GM18519 (cell line): ENCODE results near the gene PLEKHH2.
"Not testable (repeated sequence)": the region's sequence is repeated elsewhere in the genome, so short reads cannot be mapped to it uniquely, and the experiment has no call there.

Experiments used
- ATAC-seq: cut with Tn5 transposase; IDR thresholded peaks from one replicate; pipeline ENCODE4 v1.9.1; 2021; ENCODE audit warnings: mild to moderate bottlenecking, moderate library complexity; ENCODE audit not compliant: unreplicated experiment, low FRiP score

The PLEKHH2 gene

GRCh38 chr2:43715300-43716098 is 78.4 kb downstream of the PLEKHH2 start:
- no peak for ATAC-seq

- ATAC-seq, result no peak
Observed at GRCh38 chr2:43717322-43717721, 80.3 kb downstream of the PLEKHH2 start.

GRCh38 chr2:43718530-43719124 is 81.6 kb downstream of the PLEKHH2 start:
- no peak for ATAC-seq

- no peak for ATAC-seq
Observed at GRCh38 chr2:43724728-43725526, 87.9 kb downstream of the PLEKHH2 start.

- no peak for ATAC-seq
Observed at GRCh38 chr2:43725711-43726246, 88.7 kb downstream of the PLEKHH2 start.

DNA sequence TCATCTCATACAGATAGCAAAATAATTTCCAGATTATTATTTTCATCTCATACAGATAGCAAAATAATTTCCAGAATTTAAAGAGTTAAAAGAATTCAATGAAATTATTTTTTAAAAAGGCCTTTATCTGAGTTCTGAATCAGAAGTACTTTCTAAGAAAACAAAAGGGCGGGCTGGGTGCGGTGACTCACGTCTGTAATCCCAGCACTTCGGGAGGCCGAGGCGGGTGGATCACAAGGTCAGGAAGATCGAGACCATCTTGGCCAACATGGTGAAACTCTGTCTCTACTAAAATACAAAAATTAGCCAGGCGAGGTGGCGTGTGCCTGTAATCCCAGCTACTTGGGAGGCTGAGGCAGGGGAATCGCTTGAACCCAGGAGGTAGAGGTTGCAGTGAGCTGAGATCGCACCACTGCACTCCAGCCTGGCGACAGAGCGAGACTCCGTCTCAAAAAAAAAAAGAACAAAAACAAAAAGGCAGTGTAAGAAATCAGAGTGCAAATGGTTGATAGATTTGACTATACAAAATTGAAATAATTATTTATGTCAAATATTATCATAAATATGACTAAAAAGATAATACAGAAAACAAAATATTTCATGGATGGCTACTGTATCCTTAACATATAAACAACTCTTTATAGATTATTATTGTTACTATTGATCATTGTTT is 90.0 kb downstream of the PLEKHH2 start:
- ATAC-seq, result not testable (repeated sequence)

- no peak for ATAC-seq
Observed at GRCh38 chr2:43727634-43728014, 90.6 kb downstream of the PLEKHH2 start.

DNA sequence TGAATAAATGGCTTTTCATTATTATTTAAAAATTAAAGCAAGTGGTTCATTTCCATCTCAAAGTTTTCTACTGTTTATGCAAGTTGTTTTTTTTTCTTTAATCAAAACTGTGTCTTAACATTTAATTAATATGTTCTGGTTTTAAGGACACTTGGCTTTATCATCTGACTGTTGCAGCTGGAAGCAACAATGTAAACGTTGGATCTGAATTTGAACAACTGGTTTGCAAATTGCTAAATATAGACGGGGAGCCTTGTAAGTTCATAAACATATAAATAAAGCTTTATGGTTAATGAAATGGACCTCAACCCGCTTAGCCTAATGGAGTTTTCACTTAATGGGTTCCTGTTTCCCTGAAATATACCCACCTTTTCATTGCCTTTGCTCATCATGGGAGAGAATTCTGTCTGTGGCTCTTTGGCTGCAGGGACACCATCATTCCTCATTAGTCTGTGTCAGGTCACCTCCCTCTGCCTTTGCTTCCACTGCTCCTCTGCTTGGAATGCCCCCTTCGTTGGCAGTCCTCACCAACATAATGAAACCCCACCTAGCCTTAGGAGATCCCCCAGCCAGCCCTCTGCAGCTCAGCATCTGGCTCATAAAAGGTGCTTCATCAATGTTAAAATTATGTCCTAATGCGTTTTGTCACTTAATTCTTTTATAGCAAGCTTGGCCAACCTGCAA is 92.6 kb downstream of the PLEKHH2 start:
- ATAC-seq, result no peak

- no peak for ATAC-seq
Observed at GRCh38 chr2:43731211-43731610, 94.2 kb downstream of the PLEKHH2 start.

DNA sequence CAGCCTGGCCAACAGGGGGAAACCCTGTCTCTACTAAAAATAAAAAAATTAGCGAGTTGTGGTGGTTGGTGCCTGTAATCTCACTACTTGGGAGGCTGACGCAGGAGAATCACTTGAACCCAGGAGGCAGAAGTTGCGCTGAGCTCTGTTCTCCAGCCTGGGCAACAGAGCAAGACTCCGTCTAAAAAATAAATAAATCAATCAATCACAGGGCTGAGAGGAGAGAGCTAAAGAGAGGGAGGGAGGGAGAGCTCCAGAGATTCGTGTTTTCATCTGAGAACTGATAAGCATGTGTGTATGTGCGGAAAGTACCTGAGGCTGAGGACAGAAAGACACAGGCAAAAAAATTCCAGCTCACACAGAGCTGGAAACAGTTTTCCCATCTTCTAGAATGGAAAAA is 99.6 kb downstream of the PLEKHH2 start:
- ATAC-seq, result no peak

DNA sequence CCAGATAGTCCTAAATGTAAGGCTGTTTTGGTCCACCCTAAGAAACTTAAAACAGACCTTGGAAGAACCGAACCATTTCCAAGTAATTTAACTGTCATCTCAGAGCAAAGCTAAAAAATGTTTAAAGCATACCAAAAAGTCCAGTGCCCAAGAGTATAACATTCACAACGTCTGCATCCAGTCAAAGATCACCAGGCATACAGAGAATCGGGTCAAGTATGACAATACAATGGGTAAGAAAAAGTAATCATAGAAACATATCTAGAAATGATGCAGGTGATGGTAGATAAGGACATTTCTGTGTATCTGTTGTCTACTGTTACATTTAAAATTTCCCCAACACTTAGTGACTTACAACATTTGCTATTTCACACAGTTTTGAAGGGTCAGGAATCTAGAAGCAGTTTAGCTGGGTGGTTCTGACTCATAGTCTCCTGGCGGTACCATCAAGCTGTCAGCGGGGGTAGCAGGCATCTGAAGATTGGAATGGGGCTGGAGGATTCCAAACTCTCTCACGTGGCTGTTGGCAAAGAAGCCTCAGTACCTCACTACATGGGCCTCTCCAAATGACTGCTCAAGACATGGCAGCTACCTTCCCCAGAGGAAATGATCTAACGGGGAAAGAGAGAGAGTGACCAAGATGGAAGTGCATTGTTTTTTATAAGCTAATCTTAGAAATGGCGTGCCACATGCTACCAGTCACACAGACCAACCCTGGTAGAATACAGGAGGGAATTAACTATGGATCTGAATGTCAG is 100.2 kb downstream of the PLEKHH2 start:
- ATAC-seq, result no peak

GRCh38 chr2:43737855-43738254 is 100.8 kb downstream of the PLEKHH2 start:
- no peak for ATAC-seq

GRCh38 chr2:43738257-43738656 is 101.2 kb downstream of the PLEKHH2 start:
- ATAC-seq, result no peak

- ATAC-seq, result no peak
Observed at GRCh38 chr2:43743706-43744105, 106.6 kb downstream of the PLEKHH2 start.

GRCh38 chr2:43745457-43745856 is 108.4 kb downstream of the PLEKHH2 start:
- no peak for ATAC-seq

GRCh38 chr2:43748333-43748732 is 111.3 kb downstream of the PLEKHH2 start:
- ATAC-seq, result no peak

- ATAC-seq, result no peak
Observed at GRCh38 chr2:43749583-43749982, 112.5 kb downstream of the PLEKHH2 start.

- no peak for ATAC-seq
Observed at GRCh38 chr2:43751476-43751990, 114.5 kb downstream of the PLEKHH2 start.

GRCh38 chr2:43752302-43752701 is 115.2 kb downstream of the PLEKHH2 start:
- ATAC-seq, result no peak
